BJ (cell line): ENCODE data around the gene LRMDA. TPM values are rescaled to one million over a fixed set of nuclear protein-coding genes. Genes with fewer than 3 reads are reported as not detected.

ENCODE experiments used
- CTCF ChIA-PET: fragments of 350-600 bp; formaldehyde crosslinking; extraction: SDS; loops from one replicate; lab custom pipeline; 2021; ENCODE audit warnings: antibody characterized with exemption, inconsistent platforms; lab: Yijun Ruan, JAX
- POLR2A ChIA-PET: fragments of 300-600 bp; sonication (Branson Sonifier 250); formaldehyde crosslinking; extraction: SDS; loops from one replicate; lab custom pipeline; 2021; ENCODE audit warnings: antibody characterized with exemption; lab: Charles Lee
- DNase-seq: peaks from one replicate; pipeline ENCODE4 v3.0.0-alpha.2; 2011; ENCODE audit warnings: low read depth
- H3K27me3 ChIP-seq: 2 replicates; pipeline ENCODE4 v1.6.0; 2011; ENCODE audit warnings: low read length; ENCODE audit not compliant: control insufficient read depth, insufficient read depth
- H3K36me3 ChIP-seq: 2 replicates; pipeline ENCODE4 v1.5.1; 2011; ENCODE audit warnings: low read length; ENCODE audit not compliant: control insufficient read depth, insufficient read depth
- H3K4me3 ChIP-seq: 2 replicates; pipeline ENCODE4 v1.5.1; 2011; ENCODE audit warnings: low read depth, mild to moderate bottlenecking, control low read depth, low read length
- CTCF ChIP-seq: IDR thresholded peaks from 2 replicates; pipeline ENCODE4 v1.5.1; 2011; ENCODE audit warnings: low read depth, mild to moderate bottlenecking, control low read depth, inconsistent platforms, low read length, moderate library complexity; ENCODE audit not compliant: insufficient read depth
- polyA plus RNA-seq: library from polyadenylated mRNA; depleted of rRNA; stranded (reverse); fragments of >200 nt; gene quantifications from 2 replicates; pipeline ENCODE4 v1.2.3, GENCODE V29; 2011

LRMDA gene
- polyA plus RNA-seq, 1 experiment, result not detected

GRCh38 chr10:75703191-75703854, 271.9 kb downstream of the LRMDA start:
- TF ChIP-seq CTCF, result no peak
- no peaks in the 10 kb centered on the region for H3K36me3 ChIP-seq
- H3K27me3 ChIP-seq, result no peaks in the 10 kb centered on the region
- no peak for DNase-seq
- ChIA-PET POLR2A (no interaction called here), CTCF (no interaction called here)
- no peak overlapping the region for H3K4me3 ChIP-seq

- H3K27me3 ChIP-seq, result no peaks in the 10 kb centered on the region
- no peak for TF ChIP-seq CTCF
- DNase-seq, result no peak
- CTCF ChIA-PET, result no interaction called here
- H3K4me3 ChIP-seq, result no peak overlapping the region
- POLR2A ChIA-PET, result no interaction called here
- H3K36me3 ChIP-seq, result no peaks in the 10 kb centered on the region
These were observed 274.0 kb downstream of the LRMDA start for GRCh38 chr10:75705426-75705825.

- H3K27me3 ChIP-seq, result no peaks in the 10 kb centered on the region
- DNase-seq, result no peak
- no peak overlapping the region for H3K4me3 ChIP-seq
- TF ChIP-seq CTCF, result no peak
- ChIA-PET CTCF (no interaction called here), POLR2A (no interaction called here)
- no peaks in the 10 kb centered on the region for H3K36me3 ChIP-seq
These were observed 275.8 kb downstream of the LRMDA start for GRCh38 chr10:75707080-75707840.

GRCh38 chr10:75708060-75708459, 276.6 kb downstream of the LRMDA start:
- DNase-seq, result no peak
- no peak overlapping the region for H3K4me3 ChIP-seq
- ChIA-PET POLR2A (no interaction called here), CTCF (no interaction called here)
- H3K27me3 ChIP-seq, result no peaks in the 10 kb centered on the region
- no peak for TF ChIP-seq CTCF
- H3K36me3 ChIP-seq, result no peaks in the 10 kb centered on the region

GRCh38 chr10:75709245-75709644, 277.8 kb downstream of the LRMDA start:
- DNase-seq, result no peak
- ChIA-PET CTCF (no interaction called here), POLR2A (no interaction called here)
- Histone ChIP-seq H3K36me3 (no peaks in the 10 kb centered on the region), H3K4me3 (no peak overlapping the region), H3K27me3 (no peaks in the 10 kb centered on the region)
- no peak for TF ChIP-seq CTCF
